ENCODE data around the gene DYSF. TPM values are rescaled to one million over a fixed set of nuclear protein-coding genes. Genes with fewer than 3 reads are reported as not detected.

Gene DYSF
- total RNA-seq, 1 donor, result 3.5 TPM

DNA sequence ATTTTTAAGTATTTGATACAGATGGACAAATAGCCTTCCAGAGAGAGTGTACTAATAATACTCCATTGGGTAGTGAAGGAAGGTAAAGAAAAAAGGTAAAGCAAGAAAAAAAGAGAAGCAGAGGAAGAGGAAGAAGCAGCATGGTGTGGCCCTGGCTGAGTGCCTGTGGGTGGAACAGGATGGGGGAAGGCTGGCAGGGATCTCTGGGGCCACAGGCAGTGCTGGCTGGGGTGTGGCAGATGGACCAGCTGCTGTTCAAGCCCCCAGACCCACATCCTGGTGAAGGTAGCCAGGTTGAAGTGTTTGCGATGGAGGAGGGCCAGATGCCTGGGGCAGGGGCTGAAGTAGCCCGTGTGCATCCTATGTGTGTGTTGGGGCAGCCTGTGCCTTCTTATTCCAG is 79.0 kb downstream of the DYSF start:
- DNase-seq (ENCODE audit: low read depth), result no peak
- TF ChIP-seq, protein P1, sequence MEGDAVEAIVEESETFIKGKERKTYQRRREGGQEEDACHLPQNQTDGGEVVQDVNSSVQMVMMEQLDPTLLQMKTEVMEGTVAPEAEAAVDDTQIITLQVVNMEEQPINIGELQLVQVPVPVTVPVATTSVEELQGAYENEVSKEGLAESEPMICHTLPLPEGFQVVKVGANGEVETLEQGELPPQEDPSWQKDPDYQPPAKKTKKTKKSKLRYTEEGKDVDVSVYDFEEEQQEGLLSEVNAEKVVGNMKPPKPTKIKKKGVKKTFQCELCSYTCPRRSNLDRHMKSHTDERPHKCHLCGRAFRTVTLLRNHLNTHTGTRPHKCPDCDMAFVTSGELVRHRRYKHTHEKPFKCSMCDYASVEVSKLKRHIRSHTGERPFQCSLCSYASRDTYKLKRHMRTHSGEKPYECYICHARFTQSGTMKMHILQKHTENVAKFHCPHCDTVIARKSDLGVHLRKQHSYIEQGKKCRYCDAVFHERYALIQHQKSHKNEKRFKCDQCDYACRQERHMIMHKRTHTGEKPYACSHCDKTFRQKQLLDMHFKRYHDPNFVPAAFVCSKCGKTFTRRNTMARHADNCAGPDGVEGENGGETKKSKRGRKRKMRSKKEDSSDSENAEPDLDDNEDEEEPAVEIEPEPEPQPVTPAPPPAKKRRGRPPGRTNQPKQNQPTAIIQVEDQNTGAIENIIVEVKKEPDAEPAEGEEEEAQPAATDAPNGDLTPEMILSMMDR (IDR thresholded peaks at IDR 0.05; ENCODE audit: insufficient read depth, low read depth, low read length), result no peak
- no peak overlapping the region for H3K4me3 ChIP-seq (ENCODE audit: low read depth, low read length)

DNA sequence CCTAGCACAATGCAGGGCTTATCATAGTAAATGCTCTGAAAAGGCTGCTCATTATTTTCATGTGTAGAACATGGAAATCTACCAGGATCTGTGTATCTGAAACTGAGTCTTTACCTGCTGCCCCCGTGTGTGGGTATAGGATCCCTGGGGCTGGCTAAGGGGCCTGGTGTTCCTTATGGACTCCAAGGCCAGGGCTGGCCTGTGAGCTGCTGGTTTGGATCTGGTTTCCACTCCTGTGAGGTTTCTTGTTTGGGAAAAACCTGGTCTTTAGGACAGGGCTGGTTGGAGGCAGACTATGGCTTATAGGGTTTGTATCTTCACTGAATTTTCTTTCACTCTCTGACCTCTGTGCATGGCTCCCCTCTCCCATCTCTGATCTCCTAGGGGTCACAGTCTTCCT is 80.8 kb downstream of the DYSF start:
- no peak for DNase-seq (ENCODE audit: low read depth)
- H3K4me3 ChIP-seq (ENCODE audit: low read depth, low read length), result no peak overlapping the region
- TF ChIP-seq, protein P1 (IDR thresholded peaks at IDR 0.05; ENCODE audit: insufficient read depth, low read depth, low read length), result no peak

DNA sequence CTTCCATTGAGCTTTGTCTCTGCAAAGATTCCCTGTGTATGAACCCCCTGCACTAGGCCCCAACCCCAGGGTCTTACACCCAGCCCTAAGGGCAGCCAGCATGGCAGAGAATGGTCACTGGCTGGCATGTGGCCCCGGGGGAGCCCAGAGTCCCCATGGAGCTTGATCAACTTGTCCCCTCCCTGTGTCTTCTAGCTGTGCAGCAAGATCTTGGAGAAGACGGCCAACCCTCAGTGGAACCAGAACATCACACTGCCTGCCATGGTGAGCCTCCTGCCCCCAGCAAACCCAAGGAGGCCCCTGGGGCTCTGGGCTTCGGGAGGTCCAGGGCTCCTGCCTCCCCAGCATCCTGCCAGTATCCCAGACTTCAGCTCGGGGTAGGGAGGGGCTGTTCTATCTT is 81.5 kb downstream of the DYSF start:
- H3K4me3 ChIP-seq (ENCODE audit: low read depth, low read length), result no peak overlapping the region
- TF ChIP-seq, protein P1 (IDR thresholded peaks at IDR 0.05; ENCODE audit: insufficient read depth, low read depth, low read length), result no peak
- no peak for DNase-seq (ENCODE audit: low read depth)

DNA sequence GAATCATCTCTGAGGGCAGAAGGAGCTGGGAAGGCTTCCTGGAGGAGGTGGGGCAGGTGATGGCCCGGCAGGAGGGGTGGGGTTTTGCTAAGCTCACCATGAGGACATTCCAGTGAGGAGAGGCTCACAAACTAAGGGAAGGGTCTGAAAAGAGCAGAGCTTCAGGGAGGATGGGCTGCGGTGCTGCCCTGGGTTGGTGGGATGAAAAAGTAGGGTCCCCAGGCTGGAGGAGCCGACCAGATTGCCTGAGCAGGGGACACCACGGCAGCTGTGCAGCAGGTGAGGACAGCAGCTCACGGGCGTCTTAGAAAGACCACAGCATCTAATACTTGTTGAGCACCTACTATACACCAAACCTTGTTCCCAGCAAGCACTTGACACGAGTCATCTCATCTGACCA is 82.2 kb downstream of the DYSF start:
- DNase-seq (ENCODE audit: low read depth), result no peak
- TF ChIP-seq, protein P1 (IDR thresholded peaks at IDR 0.05; ENCODE audit: insufficient read depth, low read depth, low read length), result no peak
- no peak overlapping the region for H3K4me3 ChIP-seq (ENCODE audit: low read depth, low read length)

DNA sequence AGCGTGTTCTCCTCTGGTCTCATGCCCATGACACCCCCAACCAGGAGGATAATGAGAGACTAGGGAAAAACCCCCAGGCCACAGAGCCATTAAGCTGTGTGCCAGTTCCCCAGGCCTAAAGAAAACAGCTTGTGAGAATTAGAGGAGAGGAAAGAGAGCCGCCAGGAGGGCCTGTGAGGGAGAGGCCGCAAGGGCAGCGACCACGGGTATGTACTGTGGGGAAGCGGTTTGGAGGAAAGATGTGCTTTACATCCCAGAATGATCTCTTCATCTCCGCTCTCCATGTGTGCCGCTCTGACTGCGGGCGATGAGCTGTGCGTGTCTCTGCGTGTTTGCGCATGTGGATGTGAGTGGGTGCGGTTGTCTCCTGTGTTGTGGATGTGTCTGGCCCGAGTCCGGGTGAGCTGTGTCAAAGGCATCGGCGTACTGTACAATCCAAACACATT is 82.9 kb downstream of the DYSF start:
- TF ChIP-seq, protein P1 (IDR thresholded peaks at IDR 0.05; ENCODE audit: insufficient read depth, low read depth, low read length), result no peak
- no peak overlapping the region for H3K4me3 ChIP-seq (ENCODE audit: low read depth, low read length)
- peak; percentile 13 for DNase-seq (ENCODE audit: low read depth)

DNA sequence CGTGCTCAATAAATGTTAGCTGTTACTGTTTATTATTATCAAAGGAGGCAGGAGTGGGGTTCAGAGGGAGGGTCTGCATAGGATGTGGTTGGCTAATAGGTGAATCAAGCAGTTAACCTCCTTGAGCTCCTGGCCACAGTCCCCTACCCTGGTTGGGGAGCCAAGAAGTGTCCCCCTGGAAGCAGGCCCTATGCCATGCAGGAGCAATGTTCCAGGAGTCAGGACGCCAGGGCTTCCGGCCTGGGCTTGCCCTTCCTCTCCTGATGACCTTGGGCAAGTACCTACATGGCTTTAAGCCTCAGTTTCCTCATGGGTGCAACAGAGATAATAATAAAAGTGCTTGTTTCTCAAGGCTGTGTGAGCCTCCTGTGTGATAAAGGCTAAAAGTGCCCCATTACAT is 84.9 kb downstream of the DYSF start:
- H3K4me3 ChIP-seq (ENCODE audit: low read depth, low read length), result no peak overlapping the region
- DNase-seq (ENCODE audit: low read depth), result no peak
- TF ChIP-seq, protein P1 (IDR thresholded peaks at IDR 0.05; ENCODE audit: insufficient read depth, low read depth, low read length), result no peak

DNA sequence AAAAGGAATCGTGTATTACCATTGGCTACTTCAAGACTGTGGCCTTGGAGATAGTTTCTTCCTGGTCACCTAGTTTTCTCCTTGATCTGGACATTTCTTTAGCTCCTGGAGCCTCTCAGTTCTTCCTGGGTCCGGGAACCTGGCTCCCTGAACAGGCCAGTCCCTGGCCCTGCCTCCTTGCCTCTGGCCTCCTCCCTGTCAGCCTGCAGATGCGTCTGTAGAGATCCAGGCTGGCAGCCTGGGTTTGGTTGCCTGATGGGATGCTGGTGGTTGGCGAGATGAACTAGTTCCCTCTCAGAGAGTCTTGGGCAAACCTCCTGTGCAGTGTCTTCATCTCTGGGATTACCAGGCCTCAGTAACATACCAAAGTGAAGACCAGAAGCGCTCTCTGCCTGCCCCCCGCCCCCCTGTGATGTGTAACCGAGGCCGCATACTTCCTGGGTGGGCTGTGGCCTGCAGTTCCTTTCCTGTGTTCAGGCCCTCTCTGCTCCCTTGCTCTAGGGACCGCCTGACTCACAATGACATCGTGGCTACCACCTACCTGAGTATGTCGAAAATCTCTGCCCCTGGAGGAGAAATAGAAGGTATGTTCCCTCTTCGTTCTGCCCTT is 85.4 kb downstream of the DYSF start:
- H3K4me3 ChIP-seq (ENCODE audit: low read depth, low read length), result no peak overlapping the region
- DNase-seq (ENCODE audit: low read depth), result no peak
- TF ChIP-seq, protein P1 (IDR thresholded peaks at IDR 0.05; ENCODE audit: insufficient read depth, low read depth, low read length), result no peak
